ENCODE results near the gene RPS15A.
"Not testable (repeated sequence)": the region's sequence is repeated elsewhere in the genome, so short reads cannot be mapped to it uniquely, and the experiment has no call there.

GRCh38 chr16:18776334-18776733 lies 13.8 kb downstream of the RPS15A start:
- not testable (repeated sequence) for TF ChIP-seq POLR2A, CTCF (IDR thresholded peaks at IDR 0.05)

All from heart left ventricle (tissue), 13 donors.